Fibroblast of skin of abdomen (primary cell): ENCODE measurements around the gene ST8SIA4.

ENCODE experiments used
- DNase-seq: peaks from one replicate; pipeline ENCODE4 v3.0.0-alpha.2; 2013

Gene ST8SIA4

GRCh38 chr5:100779669-100780375, 123.3 kb downstream of the ST8SIA4 start:
- no peak for DNase-seq

GRCh38 chr5:100777680-100778300, 125.3 kb downstream of the ST8SIA4 start:
- peak; percentile 89 for DNase-seq

- no peak for DNase-seq
Observed at GRCh38 chr5:100775533-100775855, 127.6 kb downstream of the ST8SIA4 start.

GRCh38 chr5:100772548-100772947, 130.5 kb downstream of the ST8SIA4 start:
- no peak for DNase-seq

GRCh38 chr5:100772006-100772405, 131.1 kb downstream of the ST8SIA4 start:
- DNase-seq, result no peak

GRCh38 chr5:100771181-100771580, 131.9 kb downstream of the ST8SIA4 start:
- no peak for DNase-seq

- DNase-seq, result no peak
Observed at GRCh38 chr5:100768221-100768620, 134.9 kb downstream of the ST8SIA4 start.

- no peak for DNase-seq
Observed at GRCh38 chr5:100762995-100763394, 140.1 kb downstream of the ST8SIA4 start.

- peak; percentile 61 for DNase-seq
Observed at GRCh38 chr5:100762108-100762507, 141.0 kb downstream of the ST8SIA4 start.

GRCh38 chr5:100761192-100761591, 141.9 kb downstream of the ST8SIA4 start:
- DNase-seq, result peak; percentile 53

GRCh38 chr5:100760688-100761087, 142.4 kb downstream of the ST8SIA4 start:
- no peak for DNase-seq

GRCh38 chr5:100758780-100759179, 144.3 kb downstream of the ST8SIA4 start:
- DNase-seq, result no peak

GRCh38 chr5:100758306-100758705, 144.8 kb downstream of the ST8SIA4 start:
- DNase-seq, result no peak

GRCh38 chr5:100757618-100758017, 145.5 kb downstream of the ST8SIA4 start:
- no peak for DNase-seq
